ENCODE measurements around the gene OR2C3. TPM values are rescaled to one million over a fixed set of nuclear protein-coding genes. Genes with fewer than 3 reads are reported as not detected.

Gene OR2C3
- total and polyA plus RNA-seq, 2 experiments from 2014 or later: not detected

- Histone ChIP-seq H3F3A (replicated peaks; ENCODE audit: low read depth) (no peaks in the 10 kb centered on the region), H3K27ac (ENCODE audit: low read depth) (no peak overlapping the region), H4K20me1 (replicated peaks; ENCODE audit: insufficient read depth) (no peaks in the 10 kb centered on the region), H3K9me2 (ENCODE audit: insufficient read depth) (no peaks in the 10 kb centered on the region), H2AFZ (peak overlapping the region; percentile 97), H3K4me3 (no peak overlapping the region), H3K4me1 (ENCODE audit: insufficient read depth) (peaks cover 9% of the 10 kb centered on the region), H3K36me3 (ENCODE audit: insufficient read depth) (no peaks in the 10 kb centered on the region), H3K27me3 (ENCODE audit: insufficient read depth) (no peaks in the 10 kb centered on the region), H3K79me2 (replicated peaks; ENCODE audit: insufficient read depth) (no peaks in the 10 kb centered on the region), H3K4me2 (peak overlapping the region; percentile 12; the same call in 1 of the 2 replicates)
- DNase-seq (ENCODE audit: low spot score) (no peak), ATAC-seq (peak; percentile 64)
- no peaks in the 10 kb centered on the region for H3K36me3 Mint-ChIP-seq (ENCODE audit: low read depth)
- no peak overlapping the region for H3K4me3 Mint-ChIP-seq
- peaks cover 10% of the 10 kb centered on the region for H3K4me1 Mint-ChIP-seq
- no peaks in the 10 kb centered on the region for H3K27me3 Mint-ChIP-seq (ENCODE audit: insufficient read depth, low read depth, poor library complexity)
- no peak overlapping the region for H3K27ac Mint-ChIP-seq
- TF ChIP-seq JUNB (IDR thresholded peaks at IDR 0.05; ENCODE audit: unreplicated experiment) (no peak), CTCF (conservative IDR thresholded peaks at IDR 0.05; ENCODE audit: low read depth in 2 of 2) (no peak), ETS1 (IDR thresholded peaks at IDR 0.05) (no peak), CREB1 (CRISPR knock-in tag; IDR thresholded peaks at IDR 0.05; ENCODE audit: low read depth) (no peak), ZNF331 (CRISPR knock-in tag; IDR thresholded peaks at IDR 0.05; ENCODE audit: low read depth) (no peak), POLR2AphosphoS5 (IDR thresholded peaks at IDR 0.05; ENCODE audit: low read depth) (no peak), REST (IDR thresholded peaks at IDR 0.05; ENCODE audit: unreplicated experiment) (no peak), ZNF114 (CRISPR knock-in tag; IDR thresholded peaks at IDR 0.05) (no peak), STAT1 (IDR thresholded peaks at IDR 0.05; ENCODE audit: unreplicated experiment) (no peak), EZH2phosphoT487 (IDR thresholded peaks at IDR 0.05; ENCODE audit: unreplicated experiment) (no peak)
- H3K9me3 Mint-ChIP-seq: peaks cover under 1% of the 10 kb centered on the region; the same call in 1 of the 3 replicates
These were observed 26.0 kb upstream of the OR2C3 start for GRCh38 chr1:247562198-247562597.

Measured in GM23338 (cell line).